GM10248 (cell line): Measurements from ENCODE around the gene UBL7.
"Not testable (repeated sequence)": the region's sequence is repeated elsewhere in the genome, so short reads cannot be mapped to it uniquely, and the experiment has no call there.

ENCODE experiments used
- CTCF ChIA-PET: fragments of 300-600 bp; sonication (Branson Sonifier 250); formaldehyde crosslinking; extraction: SDS; loops from one replicate; lab custom pipeline; 2021; ENCODE audit warnings: antibody characterized with exemption; lab: Yijun Ruan, JAX
- POLR2A ChIA-PET: fragments of 350-650 bp; sonication (Branson Sonifier 250); formaldehyde crosslinking; extraction: SDS; loops from one replicate; lab custom pipeline; 2020; ENCODE audit warnings: antibody characterized with exemption; lab: Yijun Ruan, JAX
- DNase-seq: peaks from one replicate; pipeline ENCODE4 v3.0.0; 2012; ENCODE audit errors: extremely low spot score
- TF ChIP-seq, protein P1 (sequence below): IDR thresholded peaks from 2 replicates; pipeline ENCODE4 v1.5.1; 2012; ENCODE audit warnings: mild to moderate bottlenecking, low read depth; ENCODE audit errors: extremely low read depth, missing control alignments, control extremely low read depth

The UBL7 gene

DNA sequence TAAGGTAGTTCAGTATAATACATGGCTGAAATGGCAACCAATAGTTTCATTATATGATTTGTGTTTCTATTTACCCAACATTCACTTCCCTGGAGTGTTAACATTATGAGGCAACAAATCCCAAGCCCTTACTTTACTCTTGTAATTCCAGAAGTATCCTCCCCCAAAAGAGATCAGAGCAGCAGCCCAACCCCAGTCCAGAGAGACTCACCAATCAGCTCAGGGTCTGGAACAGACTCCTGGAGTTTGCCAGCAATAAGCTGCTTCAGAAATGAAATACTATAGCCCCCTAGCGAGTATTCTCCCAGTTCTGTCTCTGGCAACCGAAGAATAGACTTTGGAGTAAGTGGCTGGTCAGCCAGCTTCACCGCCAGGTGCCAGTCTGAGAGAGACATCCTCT, 2.5 kb downstream of the UBL7 start:
- ChIA-PET POLR2A (interaction anchor here (0.7 kb wide), 1 partner anchor 418 kb away, joined by 4 read pairs; no protein-coding TSS in a partner anchor), CTCF (interaction anchor here (0.8 to 3.0 kb wide), 5 partner anchors 13 to 84 kb away, joined by 3 to 10 read pairs (median 5); no protein-coding TSS in a partner anchor)
- DNase-seq: no peak
- TF ChIP-seq, protein P1, sequence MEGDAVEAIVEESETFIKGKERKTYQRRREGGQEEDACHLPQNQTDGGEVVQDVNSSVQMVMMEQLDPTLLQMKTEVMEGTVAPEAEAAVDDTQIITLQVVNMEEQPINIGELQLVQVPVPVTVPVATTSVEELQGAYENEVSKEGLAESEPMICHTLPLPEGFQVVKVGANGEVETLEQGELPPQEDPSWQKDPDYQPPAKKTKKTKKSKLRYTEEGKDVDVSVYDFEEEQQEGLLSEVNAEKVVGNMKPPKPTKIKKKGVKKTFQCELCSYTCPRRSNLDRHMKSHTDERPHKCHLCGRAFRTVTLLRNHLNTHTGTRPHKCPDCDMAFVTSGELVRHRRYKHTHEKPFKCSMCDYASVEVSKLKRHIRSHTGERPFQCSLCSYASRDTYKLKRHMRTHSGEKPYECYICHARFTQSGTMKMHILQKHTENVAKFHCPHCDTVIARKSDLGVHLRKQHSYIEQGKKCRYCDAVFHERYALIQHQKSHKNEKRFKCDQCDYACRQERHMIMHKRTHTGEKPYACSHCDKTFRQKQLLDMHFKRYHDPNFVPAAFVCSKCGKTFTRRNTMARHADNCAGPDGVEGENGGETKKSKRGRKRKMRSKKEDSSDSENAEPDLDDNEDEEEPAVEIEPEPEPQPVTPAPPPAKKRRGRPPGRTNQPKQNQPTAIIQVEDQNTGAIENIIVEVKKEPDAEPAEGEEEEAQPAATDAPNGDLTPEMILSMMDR: no peak

DNA sequence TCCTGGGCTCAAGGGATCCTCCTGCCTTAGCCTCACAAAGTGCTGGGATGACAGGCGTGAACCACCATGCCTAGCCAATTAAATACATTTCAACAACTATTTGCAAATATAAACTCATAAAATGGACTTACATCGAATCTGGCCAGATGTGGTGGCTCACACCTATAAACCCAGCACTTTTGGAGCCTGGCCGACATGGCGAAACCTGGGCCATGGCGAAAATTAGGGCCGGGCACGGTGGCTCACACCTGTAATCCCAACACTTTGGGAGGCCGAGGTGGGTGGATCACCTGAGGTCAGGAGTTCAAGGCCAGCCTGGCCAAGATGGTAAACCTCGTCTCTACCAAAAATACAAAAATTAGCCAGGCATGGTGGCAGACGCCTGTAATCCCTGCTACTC, 3.9 kb downstream of the UBL7 start:
- CTCF ChIA-PET: interaction anchor here (1.0 to 3.0 kb wide), 4 partner anchors 9 to 75 kb away, joined by 3 to 10 read pairs (median 5); no protein-coding TSS in a partner anchor
- DNase-seq, POLR2A ChIA-PET: not testable (repeated sequence)

DNA sequence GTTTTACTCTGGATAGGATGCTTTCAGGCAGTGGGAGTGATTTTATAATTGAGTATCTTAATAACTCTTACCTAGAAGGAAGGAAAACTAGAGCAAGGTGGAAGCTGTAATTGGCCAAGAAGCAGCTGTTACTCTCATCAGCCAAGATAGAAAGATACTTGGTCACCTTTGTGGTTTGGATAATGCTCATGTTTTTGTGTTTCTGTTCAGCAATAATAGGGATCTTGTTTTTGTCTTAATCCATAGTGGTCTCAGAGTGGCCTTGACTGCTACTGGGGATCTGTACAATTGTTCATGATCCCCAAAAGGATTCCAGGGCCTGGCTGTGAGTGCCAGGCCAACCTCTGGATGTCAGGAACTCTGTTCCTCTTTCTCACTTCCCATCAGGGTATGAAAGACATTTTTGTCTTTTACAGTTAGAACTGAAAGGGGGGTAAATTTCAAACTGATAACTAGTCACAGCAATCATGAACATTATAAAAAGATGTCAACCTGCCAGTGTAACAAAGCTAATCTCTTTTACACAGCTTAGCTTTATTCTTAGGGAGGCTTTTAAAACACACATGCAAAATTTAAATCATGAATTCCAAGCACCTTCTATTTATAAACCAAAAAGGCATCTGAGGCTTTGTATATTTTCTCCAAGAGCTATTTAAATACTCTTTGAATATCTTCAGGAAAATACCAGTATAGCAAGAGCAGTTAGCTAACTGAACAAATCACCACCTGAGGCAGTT, 6.0 kb downstream of the UBL7 start:
- ChIA-PET CTCF (interaction anchor here (1.2 to 3.6 kb wide), 6 partner anchors 13 to 73 kb away, joined by 3 to 24 read pairs (median 4); partner anchors contain the start of gene SEMA7A), POLR2A (interaction anchor here (1.1 kb wide), 1 partner anchor 323 kb away, joined by 3 read pairs; no protein-coding TSS in a partner anchor)
- DNase-seq: no peak
- TF ChIP-seq, protein P1: no peak

DNA sequence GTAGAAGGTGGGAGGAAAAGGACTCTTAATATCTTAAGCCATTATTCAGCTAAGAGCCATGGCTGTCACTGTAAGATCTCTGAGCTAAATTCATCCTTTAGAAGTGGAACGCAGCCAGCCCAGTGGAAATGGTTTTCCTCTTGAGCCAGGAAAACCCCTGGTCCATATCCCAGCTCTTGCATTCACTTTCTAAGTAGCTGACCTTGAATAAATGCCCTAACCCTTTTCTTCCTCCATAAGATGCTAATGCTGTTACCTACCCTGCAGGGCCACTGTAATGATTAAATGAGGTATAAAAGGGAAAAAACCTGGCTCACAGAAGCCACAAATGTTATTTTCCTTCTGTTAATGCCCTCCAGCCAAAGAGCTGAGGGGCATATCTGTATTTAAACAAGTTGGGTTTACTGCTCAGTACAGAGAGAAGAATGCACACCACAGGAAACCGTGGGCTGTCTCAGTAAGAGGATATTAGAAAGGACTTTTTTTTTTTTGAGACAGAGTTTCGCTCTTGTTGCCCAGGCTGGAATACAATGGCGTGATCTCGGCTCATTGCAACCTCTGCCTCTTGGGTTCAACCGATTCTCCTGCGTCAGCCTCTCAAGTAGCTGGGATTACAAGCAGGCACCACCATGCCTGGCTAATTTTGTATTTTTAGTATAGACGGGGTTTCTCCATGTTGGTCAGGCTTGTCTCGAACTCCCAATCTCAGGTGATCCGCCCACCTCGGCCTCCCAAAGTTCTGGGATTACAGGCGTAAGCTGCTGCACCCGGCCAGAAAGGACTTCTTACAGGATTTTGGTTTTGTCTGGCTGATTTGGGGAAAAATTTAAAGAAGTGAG, 6.8 kb downstream of the UBL7 start:
- CTCF ChIA-PET: interaction anchor here (1.0 to 3.6 kb wide), 7 partner anchors 12 to 78 kb away, joined by 3 to 24 read pairs (median 5); partner anchors contain the start of gene SEMA7A
- DNase-seq: no peak
- POLR2A ChIA-PET: interaction anchor here (0.7 kb wide), 1 partner anchor 541 kb away, joined by 4 read pairs; no protein-coding TSS in a partner anchor
- TF ChIP-seq, protein P1: no peak

DNA sequence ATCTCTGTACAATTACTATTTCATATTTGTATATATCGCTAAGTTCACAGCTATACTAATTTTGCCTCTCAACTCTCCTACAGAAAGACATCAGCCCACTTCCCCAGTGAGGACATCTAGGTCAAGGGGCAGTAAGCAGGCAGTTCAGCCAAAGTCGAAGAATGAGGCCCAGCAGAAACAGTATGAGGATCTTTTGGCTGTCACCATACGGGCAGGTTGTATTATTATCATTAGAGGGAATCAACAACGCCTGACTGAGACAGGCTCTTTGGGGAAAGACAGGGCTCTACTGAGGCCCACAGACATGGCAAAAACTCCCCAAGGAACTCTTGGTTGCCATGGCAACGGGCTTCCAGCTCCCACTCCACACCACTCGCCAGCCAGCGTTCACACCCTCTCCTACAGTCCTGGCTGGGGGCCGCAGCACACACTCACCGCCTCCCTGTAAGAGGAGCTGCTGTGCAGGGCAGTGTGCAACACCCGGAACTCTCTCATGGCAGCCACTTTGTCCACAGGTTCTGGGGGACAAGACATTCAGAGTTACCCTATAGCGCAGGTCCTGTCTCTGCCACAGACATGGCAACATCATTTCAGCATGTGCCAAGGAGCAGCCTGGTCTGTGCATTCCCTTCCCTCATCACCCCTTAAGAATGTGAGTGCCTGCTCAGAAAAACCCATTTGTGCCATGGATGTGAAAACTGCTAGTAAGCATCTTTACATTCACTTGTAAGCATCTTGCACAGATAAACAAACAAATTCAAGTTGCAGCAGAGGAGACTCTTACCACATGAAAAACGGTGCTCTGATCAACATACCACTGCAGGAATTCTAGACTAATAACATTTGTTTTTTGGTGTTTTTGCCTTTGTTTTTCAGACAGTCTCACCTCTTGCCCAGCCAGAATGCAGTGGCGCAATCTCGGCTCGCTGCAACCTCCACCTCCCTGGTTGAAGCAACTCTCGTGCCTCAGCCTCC, 8.8 kb downstream of the UBL7 start:
- CTCF ChIA-PET: interaction anchor here (1.4 to 33.1 kb wide), 6 partner anchors 10 to 159 kb away, joined by 3 to 827 read pairs (median 21); partner anchors contain the start of genes CYP11A1 and SEMA7A

DNA sequence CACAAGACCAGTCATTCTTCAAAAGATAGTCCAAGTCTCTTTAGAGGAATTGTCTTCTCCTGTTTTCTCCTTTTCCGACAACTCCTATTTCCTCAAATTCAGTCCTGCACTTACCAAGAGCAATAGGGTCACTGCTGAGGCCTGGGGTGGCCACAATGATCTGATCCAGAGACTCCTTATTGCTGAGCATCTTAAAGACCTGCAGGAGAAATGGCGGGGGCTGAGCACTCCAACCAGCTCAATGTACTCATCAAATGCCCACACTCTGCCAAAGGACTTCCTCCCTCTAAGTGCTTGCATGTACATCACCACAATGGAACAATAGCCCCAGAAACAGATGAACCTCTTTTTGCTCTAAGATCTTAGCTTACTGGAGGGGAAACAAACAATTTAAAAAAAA, 9.6 kb downstream of the UBL7 start:
- CTCF ChIA-PET: interaction anchor here (1.4 to 33.1 kb wide), 6 partner anchors 9 to 160 kb away, joined by 3 to 827 read pairs (median 14); partner anchors contain the start of genes CYP11A1, SEMA7A and UBL7
- TF ChIP-seq, protein P1: no peak
- DNase-seq: no peak
- POLR2A ChIA-PET: no interaction called here

More for the DNA sequence above, 8.8 kb downstream of the UBL7 start:
- TF ChIP-seq, protein P1: no peak
- POLR2A ChIA-PET: no interaction called here
- no peak for DNase-seq
